Measurements from ENCODE around the gene CCDC73. TPM values are rescaled to one million over a fixed set of nuclear protein-coding genes. Genes with fewer than 3 reads are reported as not detected.
A peak's percentile ranks its signal among the peaks of the same experiment; 100 is the strongest.
"Not testable (repeated sequence)": the region's sequence is repeated elsewhere in the genome, so short reads cannot be mapped to it uniquely, and the experiment has no call there.

CCDC73 gene
- total RNA-seq, 4 donors from 2014 or later, result not detected

GRCh38 chr11:32751381-32751780, 43.1 kb downstream of the CCDC73 start:
- ATAC-seq (ENCODE audit: low FRiP score), result no peak
- no peak for TF ChIP-seq CTCF (IDR thresholded peaks at IDR 0.05)
- no peak for DNase-seq (ENCODE audit: low spot score)

- TF ChIP-seq CTCF (IDR thresholded peaks at IDR 0.05), result no peak
- DNase-seq (ENCODE audit: low spot score), result no peak
- ATAC-seq (ENCODE audit: low FRiP score), result no peak
Measured at GRCh38 chr11:32729976-32730375, 64.5 kb downstream of the CCDC73 start.

GRCh38 chr11:32723332-32723731, 71.1 kb downstream of the CCDC73 start:
- TF ChIP-seq CTCF (IDR thresholded peaks at IDR 0.05), result no peak
- ATAC-seq (ENCODE audit: low FRiP score) (peak; percentile 85), DNase-seq (ENCODE audit: low spot score) (no peak)

GRCh38 chr11:32722255-32722654, 72.2 kb downstream of the CCDC73 start:
- ATAC-seq (ENCODE audit: low FRiP score) (no peak), DNase-seq (ENCODE audit: low spot score) (no peak)
- TF ChIP-seq CTCF (IDR thresholded peaks at IDR 0.05), result no peak

GRCh38 chr11:32713496-32713895, 81.0 kb downstream of the CCDC73 start:
- ATAC-seq (ENCODE audit: low FRiP score) (no peak), DNase-seq (ENCODE audit: low spot score) (no peak)
- no peak for TF ChIP-seq CTCF (IDR thresholded peaks at IDR 0.05)

GRCh38 chr11:32708978-32709377, 85.5 kb downstream of the CCDC73 start:
- not testable (repeated sequence) for DNase-seq (ENCODE audit: low spot score); ATAC-seq (ENCODE audit: low FRiP score)

- no peak for TF ChIP-seq CTCF (IDR thresholded peaks at IDR 0.05)
- ATAC-seq (ENCODE audit: low FRiP score), result peak; percentile 78
- no peak for DNase-seq (ENCODE audit: low spot score)
Measured at GRCh38 chr11:32706985-32707741, 87.3 kb downstream of the CCDC73 start.

All from omental fat pad (tissue), 4 donors.